ENCODE measurements around the gene TRIM7. TPM values are rescaled to one million over a fixed set of nuclear protein-coding genes. Genes with fewer than 3 reads are reported as not detected.
A peak's percentile ranks its signal among the peaks of the same experiment; 100 is the strongest.

Gene TRIM7
- total RNA-seq, 1 donor from 2014 or later = 4.0 TPM

DNA sequence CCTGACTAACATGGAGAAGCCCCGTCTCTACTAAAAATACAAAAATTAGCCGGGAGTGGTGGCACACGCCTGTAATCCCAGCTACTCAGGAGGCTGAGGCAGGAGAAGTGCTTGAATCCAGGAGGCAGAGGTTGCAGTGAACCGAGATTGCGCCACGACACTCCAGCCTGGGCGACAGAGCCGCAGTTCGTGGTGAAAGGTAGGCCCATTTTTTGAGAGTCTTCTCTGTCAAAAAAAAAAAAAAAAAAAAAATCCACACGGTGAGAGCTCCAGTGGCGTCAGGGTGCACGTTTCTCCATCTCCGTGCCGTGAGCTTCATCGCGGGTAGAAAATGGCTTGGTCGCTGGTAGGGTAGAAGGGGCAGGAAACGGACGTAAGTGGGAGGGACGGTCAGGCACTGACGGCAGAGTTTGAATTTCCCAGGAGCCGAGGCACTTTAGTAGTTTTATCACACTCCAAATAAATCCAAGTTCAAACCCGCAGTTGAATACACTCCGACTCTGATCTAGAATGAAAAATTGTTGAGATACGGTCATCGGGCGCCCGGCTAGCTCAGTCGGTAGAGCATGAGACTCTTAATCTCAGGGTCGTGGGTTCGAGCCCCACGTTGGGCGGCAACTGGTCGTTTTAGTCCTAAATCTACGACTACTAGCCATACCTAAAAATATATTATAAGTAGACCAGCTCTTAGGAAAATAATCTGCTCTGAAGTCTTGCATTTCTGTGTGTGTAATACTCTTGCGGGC, 2.4 kb upstream of the TRIM7 start:
- peak overlapping the region; percentile 93 for H3K27ac Mint-ChIP-seq (ENCODE audit: unreplicated experiment)
- DNase-seq (ENCODE audit: extremely low spot score, unreplicated experiment) = peak; percentile 90
- peak overlapping the region; percentile 87 for H3K4me3 Mint-ChIP-seq (ENCODE audit: unreplicated experiment)
- no peaks in the 10 kb centered on the region for H3K9me3 Mint-ChIP-seq (ENCODE audit: unreplicated experiment)
- no peaks in the 10 kb centered on the region for H3K36me3 Mint-ChIP-seq (ENCODE audit: unreplicated experiment)
- no peaks in the 10 kb centered on the region for H3K27me3 Mint-ChIP-seq (ENCODE audit: unreplicated experiment)
- TF ChIP-seq, protein P1, sequence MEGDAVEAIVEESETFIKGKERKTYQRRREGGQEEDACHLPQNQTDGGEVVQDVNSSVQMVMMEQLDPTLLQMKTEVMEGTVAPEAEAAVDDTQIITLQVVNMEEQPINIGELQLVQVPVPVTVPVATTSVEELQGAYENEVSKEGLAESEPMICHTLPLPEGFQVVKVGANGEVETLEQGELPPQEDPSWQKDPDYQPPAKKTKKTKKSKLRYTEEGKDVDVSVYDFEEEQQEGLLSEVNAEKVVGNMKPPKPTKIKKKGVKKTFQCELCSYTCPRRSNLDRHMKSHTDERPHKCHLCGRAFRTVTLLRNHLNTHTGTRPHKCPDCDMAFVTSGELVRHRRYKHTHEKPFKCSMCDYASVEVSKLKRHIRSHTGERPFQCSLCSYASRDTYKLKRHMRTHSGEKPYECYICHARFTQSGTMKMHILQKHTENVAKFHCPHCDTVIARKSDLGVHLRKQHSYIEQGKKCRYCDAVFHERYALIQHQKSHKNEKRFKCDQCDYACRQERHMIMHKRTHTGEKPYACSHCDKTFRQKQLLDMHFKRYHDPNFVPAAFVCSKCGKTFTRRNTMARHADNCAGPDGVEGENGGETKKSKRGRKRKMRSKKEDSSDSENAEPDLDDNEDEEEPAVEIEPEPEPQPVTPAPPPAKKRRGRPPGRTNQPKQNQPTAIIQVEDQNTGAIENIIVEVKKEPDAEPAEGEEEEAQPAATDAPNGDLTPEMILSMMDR (IDR thresholded peaks at IDR 0.05) = no peak
- H3K4me1 Mint-ChIP-seq (ENCODE audit: unreplicated experiment) = peaks cover 24% of the 10 kb centered on the region

DNA sequence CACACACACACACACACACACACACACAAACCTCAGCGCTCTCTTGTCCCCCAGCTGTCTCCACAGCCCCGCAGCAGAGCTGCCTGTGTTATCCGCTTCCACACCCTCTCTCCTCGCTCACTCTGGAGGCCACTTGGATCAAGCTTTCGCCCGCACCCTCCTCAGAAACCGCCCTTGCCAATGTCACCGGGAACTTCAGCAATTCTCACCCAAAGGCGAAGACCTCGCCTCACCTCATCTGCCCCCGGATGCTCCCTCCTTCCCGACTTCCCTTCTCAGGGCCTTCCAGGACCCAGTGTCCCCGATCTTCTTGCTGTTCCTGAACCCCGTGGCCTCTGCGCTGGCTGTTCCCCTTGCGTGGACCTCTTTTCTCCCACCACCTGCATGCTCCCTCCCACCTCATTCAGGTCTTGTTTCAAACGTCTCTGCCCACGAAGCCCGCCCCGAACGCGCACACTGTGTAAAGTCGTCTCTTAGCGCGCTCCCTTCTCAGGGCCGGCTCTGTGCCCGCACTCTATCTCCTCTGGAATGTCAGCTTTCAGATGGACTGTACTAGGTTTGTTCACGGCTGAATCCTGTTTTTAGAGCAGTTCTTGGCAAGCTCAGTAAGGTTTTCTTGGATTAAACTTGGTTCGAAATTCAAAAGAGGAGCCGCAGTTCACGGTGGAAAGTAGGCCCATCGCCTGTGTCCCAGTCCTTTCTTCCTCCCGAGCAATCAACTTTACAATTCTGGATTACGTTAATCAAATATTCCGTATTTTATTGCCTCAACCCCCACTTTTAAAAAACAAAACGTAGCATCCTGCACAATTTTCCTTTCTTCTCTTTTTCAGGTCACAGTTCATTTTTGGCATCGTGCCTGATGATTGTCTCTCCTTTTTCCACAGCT, 1.0 kb upstream of the TRIM7 start:
- no peaks in the 10 kb centered on the region for H3K9me3 Mint-ChIP-seq (ENCODE audit: unreplicated experiment)
- peak overlapping the region; percentile 93 for H3K27ac Mint-ChIP-seq (ENCODE audit: unreplicated experiment)
- TF ChIP-seq, protein P1 (IDR thresholded peaks at IDR 0.05) = no peak
- no peaks in the 10 kb centered on the region for H3K36me3 Mint-ChIP-seq (ENCODE audit: unreplicated experiment)
- no peaks in the 10 kb centered on the region for H3K27me3 Mint-ChIP-seq (ENCODE audit: unreplicated experiment)
- peak overlapping the region; percentile 87 for H3K4me3 Mint-ChIP-seq (ENCODE audit: unreplicated experiment)
- no peak for DNase-seq (ENCODE audit: extremely low spot score, unreplicated experiment)
- H3K4me1 Mint-ChIP-seq (ENCODE audit: unreplicated experiment) = peaks cover 24% of the 10 kb centered on the region

DNA sequence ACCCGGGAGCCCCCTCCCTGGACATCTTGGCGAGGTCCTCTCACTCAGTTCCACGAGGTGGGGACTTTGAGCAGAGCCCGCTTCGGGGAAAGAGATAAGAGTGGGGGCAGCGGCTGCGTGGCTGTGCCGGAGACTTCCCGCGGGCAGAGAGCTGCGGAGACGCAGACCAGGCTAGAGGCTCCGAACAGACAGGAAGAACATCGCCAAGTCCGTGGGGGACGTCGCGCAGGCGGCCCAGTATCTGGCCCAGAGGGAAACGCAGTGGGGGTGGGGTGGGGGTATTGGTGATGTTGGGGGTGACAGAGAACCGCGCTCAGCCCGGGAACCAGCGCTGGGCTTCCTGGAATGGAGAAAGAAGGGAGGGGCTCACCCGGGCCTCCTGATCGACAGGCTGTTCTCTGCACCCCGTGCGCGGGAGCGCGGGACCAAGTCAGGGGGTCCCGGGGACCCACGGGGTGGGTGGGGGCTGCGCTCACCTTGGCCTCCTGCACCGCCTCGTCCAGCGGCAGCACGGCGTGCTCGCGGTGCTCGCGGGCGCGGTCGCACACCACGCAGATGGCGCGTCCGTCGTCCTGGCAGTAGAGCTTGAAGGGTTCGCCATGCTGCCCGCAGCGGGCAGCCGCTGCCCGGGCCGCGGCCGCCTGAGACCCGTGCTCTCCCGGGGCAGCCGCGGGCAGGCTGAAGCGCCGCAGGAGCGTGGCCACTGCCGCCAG, 727 bp downstream of the TRIM7 start:
- H3K27me3 Mint-ChIP-seq (ENCODE audit: unreplicated experiment) = no peaks in the 10 kb centered on the region
- peak overlapping the region; percentile 86 for H3K4me3 Mint-ChIP-seq (ENCODE audit: unreplicated experiment)
- H3K27ac Mint-ChIP-seq (ENCODE audit: unreplicated experiment) = peak overlapping the region; percentile 75
- no peaks in the 10 kb centered on the region for H3K36me3 Mint-ChIP-seq (ENCODE audit: unreplicated experiment)
- TF ChIP-seq, protein P1 (IDR thresholded peaks at IDR 0.05) = no peak
- peaks cover 24% of the 10 kb centered on the region for H3K4me1 Mint-ChIP-seq (ENCODE audit: unreplicated experiment)
- no peak for DNase-seq (ENCODE audit: extremely low spot score, unreplicated experiment)
- H3K9me3 Mint-ChIP-seq (ENCODE audit: unreplicated experiment) = no peaks in the 10 kb centered on the region

DNA sequence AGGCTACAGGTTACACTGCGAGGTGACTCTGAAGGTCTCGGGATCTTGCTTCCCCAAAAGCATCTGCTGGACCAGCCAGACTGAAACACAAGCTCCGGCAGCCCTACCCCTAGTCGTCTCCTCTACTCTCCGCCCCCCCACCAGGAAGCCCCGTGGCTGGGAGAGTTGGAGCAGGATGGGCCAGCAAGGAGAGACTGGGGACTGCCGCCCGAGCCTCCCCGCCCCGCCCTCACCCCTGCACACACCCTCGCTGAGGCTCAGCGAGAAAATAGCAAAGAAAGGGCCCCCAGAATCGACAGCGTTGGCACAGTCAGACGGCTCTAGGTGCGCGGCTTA, 1.3 kb downstream of the TRIM7 start:
- peaks cover under 1% of the 10 kb centered on the region for H3K36me3 Mint-ChIP-seq (ENCODE audit: unreplicated experiment)
- H3K9me3 Mint-ChIP-seq (ENCODE audit: unreplicated experiment) = no peaks in the 10 kb centered on the region
- H3K27me3 Mint-ChIP-seq (ENCODE audit: unreplicated experiment) = no peaks in the 10 kb centered on the region
- H3K4me1 Mint-ChIP-seq (ENCODE audit: unreplicated experiment) = peaks cover 24% of the 10 kb centered on the region
- peak overlapping the region; percentile 86 for H3K4me3 Mint-ChIP-seq (ENCODE audit: unreplicated experiment)
- H3K27ac Mint-ChIP-seq (ENCODE audit: unreplicated experiment) = peak overlapping the region; percentile 75
- TF ChIP-seq, protein P1 (IDR thresholded peaks at IDR 0.05) = no peak
- no peak for DNase-seq (ENCODE audit: extremely low spot score, unreplicated experiment)

Measured in osteocyte (in vitro differentiated cells).